GM12892 (cell line): ENCODE measurements around the gene TSFM.

Experiments
- POLR2A ChIP-seq: IDR thresholded peaks from 2 replicates; pipeline ENCODE4 v1.6.1; 2011; ENCODE audit warnings: low read depth, low read length, control low read depth
- POLR2AphosphoS5 ChIP-seq: IDR thresholded peaks from 2 replicates; pipeline ENCODE4 v1.6.1; 2011; ENCODE audit warnings: low read depth, low read length, control low read depth
- TAF1 ChIP-seq: IDR thresholded peaks from 2 replicates; pipeline ENCODE4 v1.6.1; 2011; ENCODE audit warnings: low read depth, mild to moderate bottlenecking, control low read depth, low read length, borderline replicate concordance

- TF ChIP-seq POLR2A: no peak; the same call in 1 of the 2 replicates
- TF ChIP-seq TAF1: no peak
- no peak for TF ChIP-seq POLR2AphosphoS5
Observed at GRCh38 chr12:57765003-57765697, 17.4 kb upstream of the TSFM start.
